Hepatic stellate cell (primary cell): Measurements from ENCODE around the gene CMYA5.
"Not testable (repeated sequence)": the region's sequence is repeated elsewhere in the genome, so short reads cannot be mapped to it uniquely, and the experiment has no call there.

ENCODE experiments used
- DNase-seq: peaks from one replicate; pipeline ENCODE4 v3.0.0; 2011; ENCODE audit warnings: low spot score

Gene CMYA5

GRCh38 chr5:79689541-79690466, at the start of gene CMYA5:
Gene CMYA5 (plus strand): TSS chr5:79689836. CDS start chr5:79689908, 72 bp downstream.
- no peak for DNase-seq

- DNase-seq: no peak
These were observed 49.0 kb upstream of the CMYA5 start for GRCh38 chr5:79640571-79641055.

- DNase-seq: no peak
These were observed 48.2 kb upstream of the CMYA5 start for GRCh38 chr5:79641414-79641813.

- DNase-seq: no peak
These were observed 47.4 kb upstream of the CMYA5 start for GRCh38 chr5:79642210-79642609.

GRCh38 chr5:79653843-79654242, 35.8 kb upstream of the CMYA5 start:
- DNase-seq: no peak

GRCh38 chr5:79663212-79663611, 26.4 kb upstream of the CMYA5 start:
- no peak for DNase-seq

- no peak for DNase-seq
These were observed 22.9 kb upstream of the CMYA5 start for GRCh38 chr5:79666758-79667157.

- DNase-seq: no peak
These were observed 17.2 kb upstream of the CMYA5 start for GRCh38 chr5:79672392-79672791.

- not testable (repeated sequence) for DNase-seq
These were observed 13.3 kb upstream of the CMYA5 start for GRCh38 chr5:79676354-79676753.

GRCh38 chr5:79682102-79682501, 7.5 kb upstream of the CMYA5 start:
- not testable (repeated sequence) for DNase-seq

GRCh38 chr5:79684782-79685181, 4.9 kb upstream of the CMYA5 start:
- DNase-seq: no peak

GRCh38 chr5:79685627-79686026, 4.0 kb upstream of the CMYA5 start:
- no peak for DNase-seq

- no peak for DNase-seq
These were observed 2.8 kb upstream of the CMYA5 start for GRCh38 chr5:79686799-79687198.

GRCh38 chr5:79687889-79688288, 1.7 kb upstream of the CMYA5 start:
- no peak for DNase-seq

GRCh38 chr5:79691007-79691406, 1.4 kb downstream of the CMYA5 start:
- DNase-seq: no peak

GRCh38 chr5:79692596-79692995, 3.0 kb downstream of the CMYA5 start:
- no peak for DNase-seq

- no peak for DNase-seq
These were observed 4.5 kb downstream of the CMYA5 start for GRCh38 chr5:79694183-79694582.

- no peak for DNase-seq
These were observed 5.0 kb downstream of the CMYA5 start for GRCh38 chr5:79694652-79695051.

GRCh38 chr5:79695526-79695925, 5.9 kb downstream of the CMYA5 start:
- DNase-seq: no peak

GRCh38 chr5:79697222-79698170, 7.9 kb downstream of the CMYA5 start:
- DNase-seq: no peak

GRCh38 chr5:79699763-79700400, 10.2 kb downstream of the CMYA5 start:
- no peak for DNase-seq
